ENCODE measurements around the gene RAD52.

- no peak for TF ChIP-seq CTCF (optimal IDR thresholded peaks at IDR 0.05 in 1 of 3, IDR thresholded peaks at IDR 0.05 in 1 of 3, conservative IDR thresholded peaks at IDR 0.05 in 1 of 3; ENCODE audit: extremely low read depth in 1 of 3, insufficient read depth in 2 of 3, low read length in 3 of 3)
- TF ChIP-seq EZH2 (IDR thresholded peaks at IDR 0.05; ENCODE audit: low read length), result no peak
Measured at GRCh38 chr12:971991-972390, 22.5 kb upstream of the RAD52 start.
